ENCODE measurements around the gene FBXL7.

The FBXL7 gene

GRCh38 chr5:15707631-15708030 is 207.7 kb downstream of the FBXL7 start:
- no peak for DNase-seq (ENCODE audit: low read depth, low spot score)

GRCh38 chr5:15711892-15712291 is 211.9 kb downstream of the FBXL7 start:
- DNase-seq (ENCODE audit: low read depth, low spot score): no peak

- DNase-seq (ENCODE audit: low read depth, low spot score): no peak
Measured at GRCh38 chr5:15715535-15715934, 215.6 kb downstream of the FBXL7 start.

GRCh38 chr5:15715967-15716366 is 216.0 kb downstream of the FBXL7 start:
- no peak for DNase-seq (ENCODE audit: low read depth, low spot score)

GRCh38 chr5:15717001-15717400 is 217.0 kb downstream of the FBXL7 start:
- DNase-seq (ENCODE audit: low read depth, low spot score): no peak

- DNase-seq (ENCODE audit: low read depth, low spot score): no peak
Measured at GRCh38 chr5:15718421-15719179, 218.6 kb downstream of the FBXL7 start.

GRCh38 chr5:15719784-15720183 is 219.8 kb downstream of the FBXL7 start:
- no peak for DNase-seq (ENCODE audit: low read depth, low spot score)

- no peak for DNase-seq (ENCODE audit: low read depth, low spot score)
Measured at GRCh38 chr5:15720515-15720914, 220.5 kb downstream of the FBXL7 start.

- no peak for DNase-seq (ENCODE audit: low read depth, low spot score)
Measured at GRCh38 chr5:15722305-15722704, 222.3 kb downstream of the FBXL7 start.

- no peak for DNase-seq (ENCODE audit: low read depth, low spot score)
Measured at GRCh38 chr5:15727375-15727774, 227.4 kb downstream of the FBXL7 start.

GRCh38 chr5:15728811-15729210 is 228.8 kb downstream of the FBXL7 start:
- DNase-seq (ENCODE audit: low read depth, low spot score): no peak

GRCh38 chr5:15731699-15732098 is 231.7 kb downstream of the FBXL7 start:
- no peak for DNase-seq (ENCODE audit: low read depth, low spot score)

- no peak for DNase-seq (ENCODE audit: low read depth, low spot score)
Measured at GRCh38 chr5:15734058-15734457, 234.1 kb downstream of the FBXL7 start.

- no peak for DNase-seq (ENCODE audit: low read depth, low spot score)
Measured at GRCh38 chr5:15737036-15737821, 237.2 kb downstream of the FBXL7 start.

- DNase-seq (ENCODE audit: low read depth, low spot score): no peak
Measured at GRCh38 chr5:15737871-15738664, 238.1 kb downstream of the FBXL7 start.

GRCh38 chr5:15740383-15740782 is 240.4 kb downstream of the FBXL7 start:
- no peak for DNase-seq (ENCODE audit: low read depth, low spot score)

GRCh38 chr5:15741591-15741990 is 241.6 kb downstream of the FBXL7 start:
- no peak for DNase-seq (ENCODE audit: low read depth, low spot score)

- no peak for DNase-seq (ENCODE audit: low read depth, low spot score)
Measured at GRCh38 chr5:15746833-15747232, 246.9 kb downstream of the FBXL7 start.

GRCh38 chr5:15748266-15748665 is 248.3 kb downstream of the FBXL7 start:
- no peak for DNase-seq (ENCODE audit: low read depth, low spot score)

GRCh38 chr5:15752663-15753285 is 252.8 kb downstream of the FBXL7 start:
- DNase-seq (ENCODE audit: low read depth, low spot score): no peak

- DNase-seq (ENCODE audit: low read depth, low spot score): no peak
Measured at GRCh38 chr5:15753752-15754151, 253.8 kb downstream of the FBXL7 start.

- DNase-seq (ENCODE audit: low read depth, low spot score): no peak
Measured at GRCh38 chr5:15757103-15757502, 257.1 kb downstream of the FBXL7 start.

All from iPS DF 19.7 (cell line).